ENCODE data around the gene FXR2.

- TF ChIP-seq, protein P1, sequence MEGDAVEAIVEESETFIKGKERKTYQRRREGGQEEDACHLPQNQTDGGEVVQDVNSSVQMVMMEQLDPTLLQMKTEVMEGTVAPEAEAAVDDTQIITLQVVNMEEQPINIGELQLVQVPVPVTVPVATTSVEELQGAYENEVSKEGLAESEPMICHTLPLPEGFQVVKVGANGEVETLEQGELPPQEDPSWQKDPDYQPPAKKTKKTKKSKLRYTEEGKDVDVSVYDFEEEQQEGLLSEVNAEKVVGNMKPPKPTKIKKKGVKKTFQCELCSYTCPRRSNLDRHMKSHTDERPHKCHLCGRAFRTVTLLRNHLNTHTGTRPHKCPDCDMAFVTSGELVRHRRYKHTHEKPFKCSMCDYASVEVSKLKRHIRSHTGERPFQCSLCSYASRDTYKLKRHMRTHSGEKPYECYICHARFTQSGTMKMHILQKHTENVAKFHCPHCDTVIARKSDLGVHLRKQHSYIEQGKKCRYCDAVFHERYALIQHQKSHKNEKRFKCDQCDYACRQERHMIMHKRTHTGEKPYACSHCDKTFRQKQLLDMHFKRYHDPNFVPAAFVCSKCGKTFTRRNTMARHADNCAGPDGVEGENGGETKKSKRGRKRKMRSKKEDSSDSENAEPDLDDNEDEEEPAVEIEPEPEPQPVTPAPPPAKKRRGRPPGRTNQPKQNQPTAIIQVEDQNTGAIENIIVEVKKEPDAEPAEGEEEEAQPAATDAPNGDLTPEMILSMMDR (IDR thresholded peaks at IDR 0.05) = no peak
- TF ChIP-seq POLR2AphosphoS5 (IDR thresholded peaks at IDR 0.05) (no peak), POLR2A (IDR thresholded peaks at IDR 0.05) (no peak)
Observed at GRCh38 chr17:7591596-7591995, 23.1 kb downstream of the FXR2 start.
